Activated CD4-positive, alpha-beta memory T cell treated with anti-CD3 and anti-CD28 coated beads, Interleukin-2, amount 10 ng/mL, durations not matched to agents 7 days and 5 days (primary cell): ENCODE data around the gene CLPSL2. TPM values are rescaled to one million over a fixed set of nuclear protein-coding genes. Genes with fewer than 3 reads are reported as not detected.
A peak's percentile ranks its signal among the peaks of the same experiment; 100 is the strongest.

ENCODE experiments used
- CTCF ChIA-PET: fragments of 350-600 bp; sonication (Branson Sonifier 250); formaldehyde crosslinking; loops from one replicate; lab custom pipeline; 2021; ENCODE audit warnings: antibody characterized with exemption, inconsistent platforms; lab: Charles Lee
- POLR2A ChIA-PET: fragments of 350-600 bp; sonication (Branson Sonifier 250); formaldehyde crosslinking; loops from one replicate; lab custom pipeline; 2021; ENCODE audit warnings: antibody characterized with exemption; lab: Charles Lee
- DNase-seq: peaks from one replicate; pipeline ENCODE4 v3.0.0-alpha.2; 2020
- H3K27ac Mint-ChIP-seq: one replicate; pipeline ENCODE4 v1.8.0; 2021; ENCODE audit warnings: mild to moderate bottlenecking, mixed read lengths
- H3K27me3 Mint-ChIP-seq: one replicate; pipeline ENCODE4 v1.8.0; 2021; ENCODE audit warnings: mixed read lengths
- H3K36me3 Mint-ChIP-seq: one replicate; pipeline ENCODE4 v1.8.0; 2021; ENCODE audit warnings: low read depth, mixed read lengths
- H3K4me1 Mint-ChIP-seq: one replicate; pipeline ENCODE4 v1.8.0; 2021; ENCODE audit warnings: mixed read lengths
- H3K4me3 Mint-ChIP-seq: one replicate; pipeline ENCODE4 v1.8.0; 2021; ENCODE audit warnings: mild to moderate bottlenecking, mixed read lengths
- H3K9me3 Mint-ChIP-seq: one replicate; pipeline ENCODE4 v1.8.0; 2021; ENCODE audit warnings: mixed read lengths
- total RNA-seq, 2 experiments: library from RNA; stranded (reverse); gene quantifications; one replicate each; pipeline ENCODE4 v1.2.3, GENCODE V29; 2021

Gene CLPSL2
- total RNA-seq, 2 experiments from 2014 or later: not detected

DNA sequence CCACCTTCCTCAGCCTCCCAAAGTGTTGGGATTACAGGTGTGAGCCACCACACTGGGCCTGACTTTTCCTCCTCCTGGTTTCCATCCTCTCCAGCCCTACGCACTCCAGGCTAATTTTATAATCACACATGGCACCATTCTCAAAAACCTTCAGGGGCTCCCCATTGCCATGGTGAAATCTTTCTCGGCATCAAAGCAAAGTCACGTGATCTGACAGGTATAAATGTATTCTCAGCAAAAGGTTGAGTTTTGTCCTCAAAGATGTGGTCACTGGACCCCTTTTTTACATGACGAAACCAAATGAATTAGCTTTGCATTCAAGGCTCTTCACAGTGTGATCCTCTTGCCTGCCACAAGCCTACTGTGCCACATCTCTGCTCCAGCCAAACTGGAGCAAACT is 24.1 kb upstream of the CLPSL2 start:
- peaks cover 10% of the 10 kb centered on the region for H3K9me3 Mint-ChIP-seq
- ChIA-PET CTCF (interaction anchor here (1.5 to 1.7 kb wide), 2 partner anchors 16 to 200 kb away, joined by 3 to 6 read pairs; no protein-coding TSS in a partner anchor), POLR2A (no interaction called here)
- no peaks in the 10 kb centered on the region for H3K36me3 Mint-ChIP-seq
- peaks cover 2% of the 10 kb centered on the region for H3K27me3 Mint-ChIP-seq
- H3K27ac Mint-ChIP-seq: no peak overlapping the region
- H3K4me1 Mint-ChIP-seq: peaks cover 5% of the 10 kb centered on the region
- H3K4me3 Mint-ChIP-seq: no peak overlapping the region
- no peak for DNase-seq

DNA sequence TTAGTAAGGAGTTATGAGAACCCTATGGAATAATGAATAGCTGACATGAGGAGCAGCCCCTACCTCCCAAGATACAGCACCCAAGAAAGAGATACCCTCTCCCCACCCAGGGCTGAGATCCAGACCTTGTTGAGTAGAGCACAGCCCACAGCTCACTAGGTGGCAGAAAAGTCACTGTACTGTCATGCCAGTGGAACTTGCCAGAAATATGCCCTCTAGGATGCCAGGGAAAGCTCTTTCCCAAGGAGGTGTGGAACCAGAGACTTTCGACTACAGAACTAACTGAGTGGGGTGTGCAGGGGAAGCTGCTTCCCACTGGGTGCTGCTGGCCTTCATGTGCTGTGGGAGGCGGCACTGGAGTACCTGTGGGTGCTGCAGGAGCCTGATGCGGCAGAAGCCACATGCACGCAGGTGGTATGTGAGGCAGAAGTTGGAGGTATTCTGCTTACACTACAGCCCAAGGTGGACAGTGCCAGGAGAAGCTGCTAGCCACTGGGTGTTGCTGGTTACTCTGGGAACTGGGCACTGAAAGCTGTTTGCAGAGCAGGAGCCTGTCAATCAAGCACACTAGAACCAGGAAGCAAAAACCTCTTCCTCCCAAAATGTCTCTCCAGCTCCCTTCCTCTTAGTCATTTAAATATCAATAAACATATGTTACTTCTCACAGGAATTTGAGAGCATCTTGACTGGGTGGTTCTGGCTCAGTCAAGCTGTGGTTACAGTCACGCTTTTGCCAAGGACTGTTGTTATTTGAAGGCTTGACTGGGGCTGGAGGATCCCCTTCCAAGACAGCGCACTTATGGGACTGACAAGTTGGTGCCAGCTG is 21.7 kb upstream of the CLPSL2 start:
- Mint-ChIP-seq H3K4me3 (no peak overlapping the region), H3K27me3 (peaks cover 6% of the 10 kb centered on the region), H3K36me3 (no peaks in the 10 kb centered on the region), H3K9me3 (no peaks in the 10 kb centered on the region), H3K27ac (no peak overlapping the region), H3K4me1 (peaks cover 5% of the 10 kb centered on the region)
- ChIA-PET CTCF (interaction anchor here (0.5 to 1.5 kb wide), 3 partner anchors 11 to 1543 kb away, joined by 3 to 4 read pairs (median 3); no protein-coding TSS in a partner anchor), POLR2A (interaction anchor here (1.1 kb wide), 1 partner anchor 220 kb away, joined by 4 read pairs; no protein-coding TSS in a partner anchor)
- no peak for DNase-seq

DNA sequence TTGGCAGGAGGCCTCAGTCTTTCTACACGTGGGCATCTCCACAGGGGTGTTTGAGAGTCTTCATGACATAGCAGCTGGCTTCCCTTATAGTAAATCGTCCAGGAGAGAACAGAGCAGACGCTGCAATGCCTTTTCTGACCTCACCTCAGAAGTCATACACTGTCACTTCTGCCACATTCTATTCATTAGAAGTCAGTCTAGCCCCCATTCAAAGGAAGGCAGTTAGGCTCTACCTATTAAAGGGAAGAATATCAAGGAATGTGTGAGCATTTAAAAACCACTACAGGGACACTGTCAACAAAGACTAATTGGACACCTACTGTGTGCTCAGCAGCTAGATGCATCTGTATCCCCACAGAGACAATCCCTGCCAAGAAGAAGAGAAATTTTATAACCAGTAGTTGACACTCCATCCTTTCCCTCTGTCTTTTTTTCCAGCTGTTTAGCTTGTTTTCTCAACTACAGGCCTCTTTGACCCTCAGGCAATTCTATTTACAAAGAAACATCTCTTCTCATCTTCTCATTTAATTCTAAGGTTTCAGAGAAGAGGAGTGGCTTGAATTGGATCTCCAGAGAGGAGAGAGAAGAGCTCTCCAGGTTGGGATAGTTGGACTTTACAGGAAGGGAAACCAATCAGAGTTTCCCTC is 21.0 kb upstream of the CLPSL2 start:
- ChIA-PET POLR2A (interaction anchor here (1.1 kb wide), 1 partner anchor 221 kb away, joined by 4 read pairs; no protein-coding TSS in a partner anchor), CTCF (interaction anchor here (1.2 to 1.5 kb wide), 2 partner anchors 12 to 19 kb away, joined by 3 read pairs; no protein-coding TSS in a partner anchor)
- Mint-ChIP-seq H3K36me3 (no peaks in the 10 kb centered on the region), H3K4me1 (peaks cover 5% of the 10 kb centered on the region), H3K9me3 (no peaks in the 10 kb centered on the region), H3K4me3 (no peak overlapping the region), H3K27ac (no peak overlapping the region), H3K27me3 (peaks cover 9% of the 10 kb centered on the region)
- no peak for DNase-seq

DNA sequence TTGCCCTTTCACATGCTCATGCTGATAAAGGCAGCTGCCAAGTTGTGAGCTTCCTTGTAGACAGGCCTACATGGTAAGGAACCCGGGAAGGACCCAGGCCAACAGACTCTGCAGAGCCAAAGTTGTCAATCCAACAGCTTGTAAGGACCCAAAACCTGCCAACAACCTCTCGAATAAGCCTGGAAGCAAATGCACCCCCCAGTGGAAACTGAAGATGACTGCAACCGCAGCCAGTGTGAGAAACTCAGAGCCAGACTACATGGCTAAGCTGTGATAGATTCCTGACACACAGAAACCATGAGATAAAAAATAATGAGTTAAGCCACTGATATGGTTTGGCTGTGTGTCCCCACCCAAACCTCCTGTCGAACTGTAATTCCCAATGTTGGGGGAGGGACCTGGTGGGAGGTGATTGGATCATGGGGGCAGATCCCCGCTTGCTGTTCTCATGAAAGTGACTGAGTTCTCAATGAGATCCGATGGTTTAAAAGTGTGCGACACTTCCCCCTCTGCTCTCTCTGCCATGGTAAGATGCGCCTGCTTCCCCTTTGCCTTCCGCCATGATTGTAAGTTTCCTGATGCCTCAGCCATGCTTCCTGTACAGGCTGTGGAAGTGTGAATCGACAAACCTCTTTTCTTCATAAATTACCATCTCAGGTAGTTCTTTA is 18.8 kb upstream of the CLPSL2 start:
- H3K9me3 Mint-ChIP-seq: no peaks in the 10 kb centered on the region
- POLR2A ChIA-PET: no interaction called here
- H3K4me1 Mint-ChIP-seq: no peaks in the 10 kb centered on the region
- H3K27ac Mint-ChIP-seq: no peak overlapping the region
- H3K4me3 Mint-ChIP-seq: no peak overlapping the region
- CTCF ChIA-PET: interaction anchor here (1.0 to 1.3 kb wide), 3 partner anchors 21 to 235 kb away, joined by 3 to 5 read pairs (median 3); partner anchors contain the start of gene ARMC12
- DNase-seq: no peak
- peaks cover 17% of the 10 kb centered on the region for H3K27me3 Mint-ChIP-seq
- no peaks in the 10 kb centered on the region for H3K36me3 Mint-ChIP-seq

DNA sequence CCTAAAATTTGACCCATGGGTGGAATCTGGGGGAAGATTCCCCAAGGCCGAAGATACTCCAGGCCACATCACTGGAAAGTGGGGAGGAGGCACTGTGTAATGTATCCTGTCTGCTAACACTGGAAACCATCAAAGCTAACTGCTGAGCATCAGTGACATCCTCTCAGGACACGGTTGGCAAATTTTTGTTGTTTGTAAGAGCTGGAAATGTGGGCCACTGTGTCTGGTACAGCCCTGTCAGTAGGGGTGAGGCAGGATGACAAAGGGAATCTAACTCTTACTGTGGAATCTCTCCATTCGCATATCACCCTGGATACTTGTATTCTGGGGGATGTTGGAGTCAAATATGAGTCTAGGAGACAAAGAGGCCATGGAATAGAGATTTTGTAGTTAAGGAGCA is 17.0 kb upstream of the CLPSL2 start:
- ChIA-PET CTCF (interaction anchor here (2.0 kb wide), 1 partner anchor 237 kb away, joined by 6 read pairs; no protein-coding TSS in a partner anchor), POLR2A (no interaction called here)
- H3K36me3 Mint-ChIP-seq: no peaks in the 10 kb centered on the region
- H3K9me3 Mint-ChIP-seq: no peaks in the 10 kb centered on the region
- no peak for DNase-seq
- no peak overlapping the region for H3K4me3 Mint-ChIP-seq
- no peaks in the 10 kb centered on the region for H3K4me1 Mint-ChIP-seq
- no peak overlapping the region for H3K27ac Mint-ChIP-seq
- H3K27me3 Mint-ChIP-seq: peaks cover 35% of the 10 kb centered on the region

DNA sequence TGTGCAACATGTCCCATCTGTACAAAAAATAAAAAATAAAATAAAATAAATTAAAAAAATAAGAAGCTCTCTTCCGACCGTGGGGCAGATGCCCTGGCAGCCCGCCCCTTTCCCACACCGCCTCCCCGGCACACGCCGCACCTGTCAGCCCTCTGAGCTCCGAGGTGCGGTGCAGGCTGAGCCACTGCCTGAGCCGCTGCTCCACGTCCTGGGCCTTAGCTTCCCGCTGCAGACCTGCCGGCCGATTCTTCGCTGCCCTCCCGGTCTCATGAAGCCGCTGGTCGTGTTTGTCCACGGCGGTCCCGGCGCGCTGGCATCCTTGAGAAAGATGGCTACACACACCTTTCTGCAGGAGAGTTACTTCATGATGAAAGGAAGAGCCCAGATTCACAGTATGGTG is 10.7 kb upstream of the CLPSL2 start:
- no peak for DNase-seq
- peaks cover 38% of the 10 kb centered on the region for H3K27me3 Mint-ChIP-seq
- no peak overlapping the region for H3K4me3 Mint-ChIP-seq
- H3K36me3 Mint-ChIP-seq: no peaks in the 10 kb centered on the region
- CTCF ChIA-PET: no interaction called here
- POLR2A ChIA-PET: no interaction called here
- no peaks in the 10 kb centered on the region for H3K4me1 Mint-ChIP-seq
- H3K27ac Mint-ChIP-seq: no peak overlapping the region
- H3K9me3 Mint-ChIP-seq: no peaks in the 10 kb centered on the region

DNA sequence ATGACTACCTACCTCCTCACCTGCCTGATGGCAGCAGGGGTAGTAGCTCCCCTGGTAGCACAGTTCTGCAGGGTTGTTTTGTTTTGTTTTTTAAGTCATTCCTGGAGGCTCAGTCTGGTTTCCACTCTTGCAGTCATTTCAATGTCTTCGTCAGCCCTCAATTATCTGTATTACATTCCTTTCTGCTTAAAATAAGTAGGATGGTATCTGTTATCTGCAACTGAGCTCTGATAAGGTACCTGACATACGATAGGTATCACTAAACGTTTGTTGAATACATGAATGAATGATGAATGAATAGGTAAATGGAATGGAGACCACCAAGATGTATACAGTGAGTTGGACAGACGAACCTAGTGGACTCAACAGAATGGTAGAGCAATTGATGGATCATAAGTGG is 7.2 kb upstream of the CLPSL2 start:
- peaks cover 21% of the 10 kb centered on the region for H3K27me3 Mint-ChIP-seq
- ChIA-PET CTCF (no interaction called here), POLR2A (no interaction called here)
- no peak for DNase-seq
- H3K4me3 Mint-ChIP-seq: no peak overlapping the region
- H3K4me1 Mint-ChIP-seq: no peaks in the 10 kb centered on the region
- H3K36me3 Mint-ChIP-seq: no peaks in the 10 kb centered on the region
- no peak overlapping the region for H3K27ac Mint-ChIP-seq
- no peaks in the 10 kb centered on the region for H3K9me3 Mint-ChIP-seq

DNA sequence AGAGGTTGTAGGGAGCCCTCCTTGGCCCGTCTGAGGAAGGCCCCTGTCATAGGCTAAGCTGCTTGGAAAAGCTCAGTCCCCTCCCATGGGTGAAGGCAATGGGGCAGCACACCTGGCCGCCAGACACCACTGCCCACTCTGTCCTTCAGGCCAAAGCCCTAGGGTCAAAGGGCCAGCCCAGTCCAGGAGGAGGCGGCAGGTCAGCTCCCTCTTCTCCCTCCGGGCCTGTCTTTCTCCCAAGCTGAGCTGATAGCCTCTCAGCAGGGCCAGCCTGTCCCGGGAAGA is 5.1 kb upstream of the CLPSL2 start:
- H3K4me3 Mint-ChIP-seq: no peak overlapping the region
- peaks cover 2% of the 10 kb centered on the region for H3K4me1 Mint-ChIP-seq
- no peak for DNase-seq
- H3K27ac Mint-ChIP-seq: no peak overlapping the region
- H3K27me3 Mint-ChIP-seq: peaks cover 21% of the 10 kb centered on the region
- CTCF ChIA-PET: no interaction called here
- H3K36me3 Mint-ChIP-seq: no peaks in the 10 kb centered on the region
- H3K9me3 Mint-ChIP-seq: no peaks in the 10 kb centered on the region
- POLR2A ChIA-PET: no interaction called here

DNA sequence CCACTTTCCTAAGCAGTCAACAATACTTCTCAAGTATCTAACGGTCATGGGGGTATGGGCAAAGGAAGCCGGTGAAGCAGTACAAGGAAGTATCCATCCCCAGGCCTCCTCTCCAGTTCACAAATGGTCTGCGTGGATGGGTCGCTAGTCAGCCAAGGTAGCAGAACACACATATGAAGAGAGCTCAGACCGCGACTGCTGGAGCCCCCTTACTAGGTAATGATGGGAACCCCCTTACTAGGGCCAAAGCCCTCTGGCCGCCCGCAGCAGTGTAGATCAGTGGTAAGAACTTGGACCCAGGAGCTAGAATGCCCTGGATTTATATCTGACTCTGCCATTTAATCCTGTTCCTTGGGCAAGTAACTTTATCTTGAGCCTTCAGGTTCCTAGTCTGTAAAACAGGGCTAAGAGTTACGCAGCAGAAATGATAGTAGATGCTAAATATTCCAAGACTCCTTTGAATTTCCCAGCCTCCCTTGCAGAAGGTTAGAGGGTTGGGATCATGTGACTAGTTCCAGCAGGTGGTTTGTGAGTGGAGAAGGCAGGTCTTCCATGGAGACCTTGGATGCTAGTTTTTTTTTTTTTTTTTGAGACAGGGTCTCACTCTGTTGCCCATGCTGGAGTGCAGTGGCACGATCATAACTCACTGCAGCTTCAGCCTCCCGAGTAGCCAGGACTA is 2.1 kb upstream of the CLPSL2 start:
- H3K27me3 Mint-ChIP-seq: peaks cover 26% of the 10 kb centered on the region
- ChIA-PET CTCF (no interaction called here), POLR2A (no interaction called here)
- no peaks in the 10 kb centered on the region for H3K9me3 Mint-ChIP-seq
- no peaks in the 10 kb centered on the region for H3K36me3 Mint-ChIP-seq
- H3K4me1 Mint-ChIP-seq: peaks cover 2% of the 10 kb centered on the region
- no peak overlapping the region for H3K4me3 Mint-ChIP-seq
- DNase-seq: no peak
- no peak overlapping the region for H3K27ac Mint-ChIP-seq

DNA sequence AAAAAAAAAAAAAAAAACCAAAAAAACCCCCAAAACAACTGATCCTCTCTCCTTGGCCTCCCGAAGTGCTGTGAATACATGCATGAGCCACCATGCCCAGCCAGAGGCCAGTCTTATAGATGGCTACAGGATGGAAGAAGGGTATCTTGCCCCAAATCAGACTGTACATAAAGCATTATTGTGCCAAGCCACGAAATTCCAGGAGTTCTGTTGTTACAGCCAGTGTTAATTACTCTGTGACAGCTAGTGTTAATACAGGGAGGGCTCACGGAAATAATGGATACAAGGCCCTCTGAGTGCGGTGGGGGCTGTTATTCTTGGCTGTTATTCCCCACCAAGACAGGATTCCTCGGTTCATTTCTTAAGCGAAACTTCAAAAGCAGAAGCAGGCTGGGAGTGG is 1.4 kb upstream of the CLPSL2 start:
- Mint-ChIP-seq H3K36me3 (no peaks in the 10 kb centered on the region), H3K27ac (no peak overlapping the region), H3K4me1 (peaks cover 2% of the 10 kb centered on the region), H3K4me3 (no peak overlapping the region), H3K9me3 (no peaks in the 10 kb centered on the region), H3K27me3 (peaks cover 30% of the 10 kb centered on the region)
- POLR2A ChIA-PET: no interaction called here
- CTCF ChIA-PET: no interaction called here
- DNase-seq: no peak

DNA sequence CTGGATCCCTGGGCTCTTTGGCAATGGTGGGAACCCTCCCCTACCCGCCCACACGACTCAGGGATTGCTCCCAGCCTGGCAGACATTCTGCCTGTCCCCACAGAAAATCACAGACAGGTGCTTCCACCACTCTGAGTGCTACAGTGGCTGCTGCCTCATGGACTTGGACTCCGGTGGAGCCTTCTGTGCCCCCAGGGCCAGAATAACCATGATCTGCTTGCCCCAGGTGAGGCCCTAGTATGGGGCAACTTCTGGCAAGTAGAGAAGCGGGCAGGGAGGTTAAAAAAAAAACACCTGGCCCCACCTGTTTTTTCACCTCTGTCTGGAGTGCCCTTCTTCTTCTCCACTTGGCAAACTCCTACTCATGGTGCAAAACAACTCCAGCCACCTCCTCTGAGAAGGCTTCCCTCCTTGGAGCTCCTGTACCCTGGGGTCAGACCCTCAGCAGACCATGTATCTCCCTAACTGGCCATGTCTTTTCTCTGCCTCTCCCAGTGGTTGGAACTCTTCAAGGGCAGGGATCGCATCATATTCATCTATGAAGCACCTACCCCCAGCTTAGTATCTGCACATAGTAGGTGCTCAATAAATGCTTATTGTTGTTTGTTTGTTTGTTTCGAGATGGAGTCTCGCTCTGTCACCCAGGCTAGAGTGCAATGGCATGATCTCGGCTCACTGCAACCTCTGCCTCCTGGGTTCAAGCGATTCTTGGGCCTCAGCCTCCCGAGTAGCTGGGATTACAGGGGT is 1.1 kb downstream of the CLPSL2 start:
- H3K27ac Mint-ChIP-seq: no peak overlapping the region
- H3K9me3 Mint-ChIP-seq: no peaks in the 10 kb centered on the region
- ChIA-PET POLR2A (no interaction called here), CTCF (no interaction called here)
- H3K36me3 Mint-ChIP-seq: no peaks in the 10 kb centered on the region
- peaks cover 2% of the 10 kb centered on the region for H3K4me1 Mint-ChIP-seq
- DNase-seq: no peak
- peak overlapping the region; percentile 31 for H3K4me3 Mint-ChIP-seq
- peaks cover 27% of the 10 kb centered on the region for H3K27me3 Mint-ChIP-seq

DNA sequence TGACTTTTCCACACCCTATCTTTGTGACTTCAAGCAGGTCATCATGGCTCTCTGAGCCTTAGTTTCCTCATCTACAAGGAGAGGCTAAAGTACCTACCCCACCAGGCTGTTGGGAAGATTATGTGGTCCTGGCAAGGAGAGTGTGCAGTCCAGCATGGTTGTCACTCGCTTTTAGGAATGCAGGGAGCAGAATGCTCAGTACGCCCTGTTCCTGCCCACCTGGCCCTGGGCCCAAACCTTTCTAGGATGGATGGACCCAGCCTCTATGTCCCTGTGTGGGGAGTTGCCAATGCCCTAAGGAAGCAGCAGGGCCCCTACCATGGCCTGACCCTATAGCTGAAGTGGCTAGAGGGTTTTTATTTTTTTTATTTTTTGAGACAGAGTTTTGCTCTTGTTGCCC is 2.0 kb downstream of the CLPSL2 start:
- no peak for DNase-seq
- ChIA-PET POLR2A (no interaction called here), CTCF (no interaction called here)
- no peaks in the 10 kb centered on the region for H3K36me3 Mint-ChIP-seq
- H3K27ac Mint-ChIP-seq: no peak overlapping the region
- peaks cover 27% of the 10 kb centered on the region for H3K27me3 Mint-ChIP-seq
- no peak overlapping the region for H3K4me3 Mint-ChIP-seq
- no peaks in the 10 kb centered on the region for H3K9me3 Mint-ChIP-seq
- H3K4me1 Mint-ChIP-seq: peaks cover 2% of the 10 kb centered on the region
